IMR-90 (cell line): ENCODE measurements around the gene MSI2. TPM values are rescaled to one million over a fixed set of nuclear protein-coding genes. Genes with fewer than 3 reads are reported as not detected.

Source experiments
- ATAC-seq: fragments of 200-7000 bp; cut with Tn5 transposase; 2 replicates; pipeline ENCODE4 v1.9.1; 2020; ENCODE audit warnings: low read depth, mild to moderate bottlenecking, moderate library complexity
- BruUV-seq: library from RNA; stranded (reverse); fragments of 400-500 nt; replicated peaks from 2 replicates; lab custom pipeline; 2021; lab: Mats Ljungman, UMichigan
- CTCF ChIA-PET: fragments of 300-600 bp; formaldehyde crosslinking; extraction: SDS; loops from one replicate; lab custom pipeline; 2021; ENCODE audit warnings: antibody characterized with exemption; lab: Yijun Ruan, JAX
- POLR2A ChIA-PET: fragments of 300-600 bp; sonication (Branson Sonifier 250); formaldehyde crosslinking; loops from one replicate; lab custom pipeline; 2022; ENCODE audit warnings: antibody characterized with exemption; ENCODE audit not compliant: unreplicated experiment; lab: Charles Lee
- DNase-seq: peaks from one replicate; pipeline ENCODE4 v3.0.0; 2013
- H2AFZ ChIP-seq: replicated peaks from 2 replicates; pipeline ENCODE3; 2013; ENCODE audit warnings: low read length, mild to moderate bottlenecking; ENCODE audit not compliant: poor library complexity
- H2AK5ac ChIP-seq: 2 replicates; pipeline ENCODE4 v1.6.1; 2013; ENCODE audit warnings: low read depth, low read length, inconsistent platforms
- H2AK9ac ChIP-seq: replicated peaks from 2 replicates; pipeline ENCODE3; 2013; ENCODE audit warnings: mild to moderate bottlenecking, low read depth, low read length, moderate library complexity; ENCODE audit not compliant: poor library complexity
- H2BK120ac ChIP-seq: 2 replicates; pipeline ENCODE4 v1.6.1; 2013; ENCODE audit warnings: low read depth, low read length, inconsistent platforms
- H2BK15ac ChIP-seq: 3 replicates; pipeline ENCODE4 v1.6.1; 2013; ENCODE audit warnings: low read depth, low read length, inconsistent platforms
- H2BK20ac ChIP-seq: 2 replicates; pipeline ENCODE4 v1.6.1; 2013; ENCODE audit warnings: low read depth, mild to moderate bottlenecking, inconsistent platforms, low read length, moderate library complexity
- H2BK5ac ChIP-seq: 2 replicates; pipeline ENCODE4 v1.6.1; 2013; ENCODE audit warnings: mild to moderate bottlenecking, low read depth, low read length, inconsistent platforms; ENCODE audit not compliant: poor library complexity, severe bottlenecking
- H3K14ac ChIP-seq: replicated peaks from 2 replicates; pipeline ENCODE4 v1.6.1; 2013; ENCODE audit warnings: low read depth, low read length, inconsistent platforms
- H3K18ac ChIP-seq: 2 replicates; pipeline ENCODE4 v1.6.1; 2013; ENCODE audit warnings: low read depth, low read length, control low read depth
- H3K23ac ChIP-seq: 2 replicates; pipeline ENCODE4 v1.6.1; 2013; ENCODE audit warnings: low read depth, low read length, inconsistent platforms
- H3K27ac ChIP-seq: 2 replicates; pipeline ENCODE4 v1.5.1; 2013; ENCODE audit warnings: mild to moderate bottlenecking, control low read depth, low read length; ENCODE audit not compliant: insufficient read depth
- H3K27me3 ChIP-seq: 2 replicates; pipeline ENCODE4 v1.6.1; 2013; ENCODE audit warnings: low read length; ENCODE audit not compliant: control insufficient read depth, insufficient read depth
- H3K36me3 ChIP-seq: 2 replicates; pipeline ENCODE4 v1.6.1; 2013; ENCODE audit warnings: low read length, mixed read lengths; ENCODE audit not compliant: control insufficient read depth, insufficient read depth
- H3K4ac ChIP-seq: 2 replicates; pipeline ENCODE4 v1.6.1; 2013; ENCODE audit warnings: low read depth, low read length, inconsistent platforms
- H3K4me1 ChIP-seq: 2 replicates; pipeline ENCODE4 v1.6.1; 2013; ENCODE audit warnings: low read length, mixed read lengths; ENCODE audit not compliant: control insufficient read depth, insufficient read depth
- H3K4me2 ChIP-seq: 2 replicates; pipeline ENCODE4 v1.6.1; 2013; ENCODE audit warnings: low read depth, mild to moderate bottlenecking, control low read depth, low read length, moderate library complexity
- H3K4me3 ChIP-seq: 2 replicates; pipeline ENCODE4 v1.5.1; 2013; ENCODE audit warnings: low read depth, mild to moderate bottlenecking, control low read depth, low read length, moderate library complexity; ENCODE audit not compliant: insufficient read depth
- H3K56ac ChIP-seq: 2 replicates; pipeline ENCODE4 v1.6.1; 2013; ENCODE audit warnings: low read length, inconsistent platforms; ENCODE audit not compliant: insufficient read depth; ENCODE audit errors: extremely low read depth
- H3K79me1 ChIP-seq, 2 experiments: 2 replicates each; pipeline ENCODE4 v1.6.1; 2013; ENCODE audit warnings: low read length in 2 of 2, inconsistent platforms in 1 of 2, low read depth in 1 of 2
- H3K9ac ChIP-seq: 2 replicates; pipeline ENCODE4 v1.6.1; 2013; ENCODE audit warnings: low read depth, low read length, control low read depth
- H3K9me1 ChIP-seq: 2 replicates; pipeline ENCODE4 v1.6.1; 2013; ENCODE audit warnings: low read length, inconsistent platforms; ENCODE audit not compliant: insufficient read depth
- H3K9me3 ChIP-seq: 2 replicates; pipeline ENCODE4 v1.6.1; 2013; ENCODE audit warnings: low read length; ENCODE audit not compliant: control insufficient read depth, insufficient read depth
- H4K20me1 ChIP-seq: 2 replicates; pipeline ENCODE4 v1.6.1; 2013; ENCODE audit warnings: low read length, inconsistent platforms; ENCODE audit not compliant: insufficient read depth
- H4K5ac ChIP-seq: 2 replicates; pipeline ENCODE4 v1.6.1; 2013; ENCODE audit warnings: mild to moderate bottlenecking, low read depth, low read length, control low read depth
- H4K8ac ChIP-seq, 2 experiments: 2 replicates each; pipeline ENCODE4 v1.6.1; 2013; ENCODE audit warnings: low read depth in 2 of 2, low read length in 2 of 2, control low read depth in 1 of 2, inconsistent platforms in 1 of 2
- H4K91ac ChIP-seq: 2 replicates; pipeline ENCODE4 v1.6.1; 2013; ENCODE audit warnings: low read depth, low read length, inconsistent platforms; ENCODE audit not compliant: insufficient read depth
- CHD1 ChIP-seq: IDR thresholded peaks from 2 replicates; pipeline ENCODE4 v1.6.1; 2012; ENCODE audit warnings: low read depth, low read length, improper control_type of control experiment
- CTCF ChIP-seq: conservative IDR thresholded peaks from 2 replicates; pipeline ENCODE4 v1.5.1; 2012; ENCODE audit warnings: mild to moderate bottlenecking, low read depth, low read length, improper control_type of control experiment
- ELK1 ChIP-seq: fragments of 150-350 bp; IDR thresholded peaks from 2 replicates; pipeline ENCODE4 v1.6.1; 2016; ENCODE audit warnings: low read depth, mild to moderate bottlenecking, low read length, moderate library complexity, borderline replicate concordance
- MAFK ChIP-seq: IDR thresholded peaks from 2 replicates; pipeline ENCODE4 v1.6.1; 2012; ENCODE audit warnings: low read depth, low read length, improper control_type of control experiment
- MXI1 ChIP-seq: IDR thresholded peaks from 2 replicates; pipeline ENCODE4 v1.6.1; 2012; ENCODE audit warnings: low read depth, mild to moderate bottlenecking, low read length, moderate library complexity, borderline replicate concordance
- NFE2L2 ChIP-seq: fragments of 150-350 bp; IDR thresholded peaks from 2 replicates; pipeline ENCODE4 v1.6.1; 2016; ENCODE audit warnings: low read depth, mild to moderate bottlenecking, low read length
- RAD21 ChIP-seq: IDR thresholded peaks from 2 replicates; pipeline ENCODE4 v1.6.1; 2012; ENCODE audit warnings: low read length, improper control_type of control experiment
- RFX5 ChIP-seq: IDR thresholded peaks from 2 replicates; pipeline ENCODE4 v1.8.0; 2012; ENCODE audit warnings: low read depth, mild to moderate bottlenecking, low read length, moderate library complexity
- USF2 ChIP-seq: fragments of 150-350 bp; IDR thresholded peaks from 2 replicates; pipeline ENCODE4 v1.6.1; 2017; ENCODE audit warnings: mild to moderate bottlenecking, antibody characterized with exemption, low read length, low read depth
- WGBS, 2 experiments: methylation state at CpG; one replicate each; pipeline versions ENCODE4 v1.1.5 to v1.1.7; 2013; ENCODE audit warnings: missing lambda C conversion rate in 2 of 2; ENCODE audit not compliant: insufficient read length in 1 of 2; ENCODE audit errors: extremely low coverage in 2 of 2; 5-methylcytosine and 5-hydroxymethylcytosine counted together
- dilution Hi-C: fragments of 300-500 bp; cut with HindIII; formaldehyde crosslinking; loops from one replicate; pipeline ENCODE4 v1.14.3; 2018; ENCODE audit warnings: low sequenced_read_pairs; ENCODE audit not compliant: unreplicated experiment
- in situ Hi-C: fragments of 300-500 bp; cut with MboI; formaldehyde crosslinking; loops from 3 replicates; pipeline ENCODE4 v1.14.3; 2019; ENCODE audit warnings: low sequenced_read_pairs, inconsistent platforms, mixed read lengths
- intact Hi-C: fragments of 100-400 bp; cut with micrococcal nuclease; formaldehyde crosslinking; loops from 2 replicates; pipeline ENCODE4 v1.10.0; 2022
- polyA plus RNA-seq, 3 experiments: library from polyadenylated mRNA; depleted of rRNA; stranded (reverse); fragments of >200 nt; gene quantifications; 2 replicates each; pipeline ENCODE4 v1.2.3, GENCODE V29; 2012; ENCODE audit warnings: low replicate concordance in 1 of 3
- total RNA-seq: library from RNA; depleted of rRNA; stranded (reverse); fragments of >200 nt; gene quantifications from 2 replicates; pipeline ENCODE4 v1.2.3, GENCODE V29; 2012

MSI2 gene
- total and polyA plus RNA-seq, 2 of the 4 experiments (the other 2 are of a cell fraction), result 13.0 to 16.0 TPM

- DNase-seq (no peak), ATAC-seq (no peak)
- Histone ChIP-seq H3K36me3 (no peaks in the 10 kb centered on the region), H3K9ac (no peak overlapping the region), H2BK5ac (no peak overlapping the region), H3K27ac (no peak overlapping the region), H3K23ac (no peak overlapping the region), H3K4ac (no peak overlapping the region), H2BK20ac (no peak overlapping the region), H2BK120ac (no peak overlapping the region), H3K4me1 (no peaks in the 10 kb centered on the region), H4K91ac (no peak overlapping the region), H3K27me3 (no peaks in the 10 kb centered on the region; the same call in 1 of the 2 replicates), H3K4me3 (no peak overlapping the region), H3K4me2 (no peak overlapping the region), H4K5ac (no peak overlapping the region), H4K8ac (no peak overlapping the region), H3K56ac (no peak overlapping the region), H3K14ac (no peak overlapping the region), H3K18ac (no peak overlapping the region), H2AK5ac (no peak overlapping the region), H2AFZ (no peak overlapping the region), H3K9me3 (no peaks in the 10 kb centered on the region), H3K79me1 (no peaks in the 10 kb centered on the region), H3K9me1 (no peaks in the 10 kb centered on the region), H2AK9ac (no peak overlapping the region), H2BK15ac (no peak overlapping the region), H4K20me1 (no peaks in the 10 kb centered on the region)
- CTCF ChIA-PET, result no interaction called here
- WGBS, 2 experiments, result 100% methylated on average over 1 of the region's 5 CpGs; no CpG with 5 or more reads in 1 of the 2 experiments
- POLR2A ChIA-PET, result no interaction called here
- dilution Hi-C loops (no loop called here), intact Hi-C loops (no loop called here), in situ Hi-C loops (no loop called here)
- TF ChIP-seq RFX5 (no peak), USF2 (no peak), NFE2L2 (no peak), MAFK (no peak), MXI1 (no peak), ELK1 (no peak), RAD21 (no peak), CTCF (no peak), CHD1 (no peak)
- no TSS peak for BruUV-seq
Measured at GRCh38 chr17:57494443-57494842, 238.1 kb downstream of the MSI2 start.
